ENCODE results near the gene LRRC8C.
A peak's percentile ranks its signal among the peaks of the same experiment; 100 is the strongest.

The LRRC8C gene

DNA sequence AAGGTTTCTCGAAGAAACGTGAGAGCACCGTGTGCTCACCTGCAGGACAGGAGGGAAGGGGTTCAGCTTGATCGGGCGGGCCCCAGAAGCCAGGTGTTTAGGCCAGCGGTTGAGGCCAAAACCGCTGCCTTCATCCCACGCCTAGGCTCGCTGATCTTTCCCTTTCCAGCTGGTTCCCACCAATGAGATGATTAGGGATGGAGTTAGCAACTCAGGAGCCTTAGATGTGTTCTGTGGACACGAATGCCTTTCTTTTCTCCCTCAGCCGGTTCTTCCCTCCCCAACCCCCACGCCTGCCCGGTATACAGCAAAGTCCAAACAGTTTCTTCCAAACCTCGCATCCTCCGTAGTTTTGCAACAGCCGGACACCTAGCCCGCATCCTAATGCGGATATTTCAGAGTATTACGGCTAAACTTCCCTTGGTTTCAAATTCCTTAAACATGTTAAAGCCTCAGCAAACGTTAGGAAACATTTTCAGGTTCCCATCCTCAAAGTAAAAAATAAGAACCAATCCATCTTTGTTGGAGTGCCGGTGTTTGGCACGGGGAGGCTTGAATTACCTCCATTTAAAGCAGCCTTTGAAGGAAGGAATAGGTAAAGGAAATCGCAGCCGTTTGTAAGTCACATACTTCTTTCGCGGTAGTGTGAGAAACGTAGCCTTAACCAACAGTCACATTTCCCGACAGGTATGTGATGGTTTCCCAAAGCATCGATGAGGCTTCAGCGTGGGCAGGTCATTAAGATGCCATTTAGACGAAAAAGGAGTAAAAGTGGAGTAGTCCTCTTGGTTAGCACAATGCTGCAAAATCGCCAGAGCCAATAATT, 1.1 kb downstream of the LRRC8C start:
- DNase-seq (ENCODE audit: low spot score), result peak; percentile 62

GRCh38 chr1:89635825-89636815, 3.2 kb downstream of the LRRC8C start:
- peak; percentile 97 for DNase-seq (ENCODE audit: low spot score)

GRCh38 chr1:89637496-89637895, 4.6 kb downstream of the LRRC8C start:
- no peak for DNase-seq (ENCODE audit: low spot score)

- DNase-seq (ENCODE audit: low spot score), result no peak
Measured at GRCh38 chr1:89640440-89640839, 7.5 kb downstream of the LRRC8C start.

GRCh38 chr1:89641781-89642180, 8.9 kb downstream of the LRRC8C start:
- no peak for DNase-seq (ENCODE audit: low spot score)

DNA sequence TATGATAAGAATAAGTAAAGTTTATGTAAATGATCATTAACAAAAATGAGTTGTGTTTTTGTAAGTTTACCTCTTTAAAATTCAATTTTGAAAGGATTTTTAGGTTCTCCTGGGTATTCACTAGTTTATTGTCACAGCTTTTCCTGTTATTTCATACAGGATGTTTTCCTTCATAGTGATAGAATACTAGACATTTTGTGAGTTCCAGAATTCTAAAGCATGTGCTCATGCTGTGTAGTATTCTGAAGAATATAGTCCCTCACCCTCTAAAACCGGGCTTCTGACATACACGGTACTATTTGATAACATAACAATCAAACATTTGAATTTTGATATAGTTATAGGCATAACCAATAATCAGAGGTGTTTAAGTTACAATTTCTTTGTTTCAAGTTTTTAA, 10.7 kb downstream of the LRRC8C start:
- DNase-seq (ENCODE audit: low spot score), result no peak

DNA sequence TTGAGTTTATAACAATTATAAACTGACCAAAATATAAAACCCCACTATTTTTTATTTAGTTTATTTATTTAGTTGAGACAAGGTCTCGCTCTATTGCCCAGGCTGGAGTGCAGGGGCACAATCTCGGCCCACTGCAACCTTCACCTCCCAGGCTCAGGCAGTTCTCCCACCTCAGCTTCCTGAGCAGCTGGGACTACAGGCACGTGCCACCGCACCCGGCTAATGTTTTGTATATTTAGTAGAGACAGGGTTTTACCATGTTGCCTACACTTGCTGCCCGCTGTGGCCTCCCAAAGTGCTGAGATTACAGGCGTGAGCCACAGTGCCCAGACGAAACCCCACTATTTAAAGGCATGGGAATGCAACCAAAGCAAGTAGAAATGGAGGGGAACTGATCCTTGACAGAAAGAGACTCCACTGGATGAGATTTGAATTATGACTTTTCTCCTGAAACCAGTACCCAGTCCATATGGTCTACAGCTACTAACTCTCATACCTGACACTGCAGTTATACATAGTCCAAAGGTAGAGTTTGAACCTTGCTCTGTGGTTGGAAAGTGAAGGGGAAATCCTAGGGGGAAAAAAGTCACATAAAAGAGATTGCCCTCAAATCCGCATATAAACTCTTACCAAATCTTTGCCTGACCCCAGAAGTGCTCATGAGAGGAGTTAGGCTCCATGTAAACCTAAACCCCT, 11.3 kb downstream of the LRRC8C start:
- no peak for DNase-seq (ENCODE audit: low spot score)

DNA sequence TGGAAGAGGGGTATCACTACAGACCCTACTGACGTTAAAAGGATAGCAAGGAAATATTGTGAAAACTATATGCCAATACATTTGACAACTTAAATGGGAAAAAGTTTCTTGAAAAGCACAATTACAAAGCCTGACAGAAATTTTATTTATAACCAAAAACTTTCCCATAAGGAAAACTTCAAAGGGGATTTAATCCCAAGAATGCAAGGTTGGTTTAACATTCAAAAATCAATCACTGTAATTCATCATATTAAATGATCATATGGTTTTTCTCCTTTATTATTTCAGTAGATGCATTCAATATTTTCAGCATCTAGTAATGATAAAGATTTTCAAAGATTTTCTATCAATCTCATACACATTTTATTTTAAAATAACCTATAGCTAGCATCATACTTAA, 13.3 kb downstream of the LRRC8C start:
- DNase-seq (ENCODE audit: low spot score), result no peak

GRCh38 chr1:89649783-89650182, 16.9 kb downstream of the LRRC8C start:
- DNase-seq (ENCODE audit: low spot score), result no peak

- no peak for DNase-seq (ENCODE audit: low spot score)
Measured at GRCh38 chr1:89652373-89652772, 19.5 kb downstream of the LRRC8C start.

- DNase-seq (ENCODE audit: low spot score), result no peak
Measured at GRCh38 chr1:89657886-89658285, 25.0 kb downstream of the LRRC8C start.

GRCh38 chr1:89659322-89660081, 26.6 kb downstream of the LRRC8C start:
- DNase-seq (ENCODE audit: low spot score), result no peak

DNA sequence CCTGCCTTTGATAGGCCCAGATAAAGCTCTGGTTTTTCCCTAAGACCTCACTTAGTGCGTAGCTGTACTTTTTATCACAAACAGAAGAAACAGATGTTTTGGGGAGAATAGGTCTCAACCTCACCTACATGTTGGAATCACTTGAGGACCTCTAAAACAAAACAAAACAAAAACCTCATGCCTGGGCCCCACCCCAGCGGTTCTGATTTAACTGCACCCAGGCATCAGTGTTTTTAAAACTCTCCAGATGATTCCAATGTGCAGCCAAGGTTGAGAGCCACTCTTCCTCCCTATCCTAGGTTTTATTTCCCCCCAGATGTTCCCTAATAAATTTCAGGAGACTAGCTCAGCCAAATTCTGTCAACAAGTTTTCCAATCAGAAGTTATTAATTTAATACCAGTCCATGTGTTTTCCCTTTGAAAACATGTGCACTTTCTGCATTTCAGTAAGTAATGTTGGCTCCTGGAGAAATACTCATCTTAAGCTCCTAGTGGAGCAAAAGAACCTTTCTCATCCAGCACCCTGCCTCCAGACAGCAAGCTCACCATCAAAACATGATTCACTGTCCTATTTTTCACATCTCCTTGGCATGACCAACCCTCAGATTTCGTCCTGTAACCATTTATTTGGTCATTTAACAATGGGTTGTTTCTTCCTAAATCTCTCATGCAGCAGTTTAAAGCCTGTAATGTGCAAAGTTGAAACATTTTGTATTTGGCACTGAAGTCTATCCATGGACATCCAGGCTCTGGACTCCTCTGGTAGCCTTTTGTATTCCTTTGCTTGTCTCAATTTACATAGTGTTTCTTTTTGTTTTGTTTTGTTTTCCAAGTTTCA, 27.5 kb downstream of the LRRC8C start:
- no peak for DNase-seq (ENCODE audit: low spot score)

GRCh38 chr1:89665941-89666340, 33.0 kb downstream of the LRRC8C start:
- no peak for DNase-seq (ENCODE audit: low spot score)

DNA sequence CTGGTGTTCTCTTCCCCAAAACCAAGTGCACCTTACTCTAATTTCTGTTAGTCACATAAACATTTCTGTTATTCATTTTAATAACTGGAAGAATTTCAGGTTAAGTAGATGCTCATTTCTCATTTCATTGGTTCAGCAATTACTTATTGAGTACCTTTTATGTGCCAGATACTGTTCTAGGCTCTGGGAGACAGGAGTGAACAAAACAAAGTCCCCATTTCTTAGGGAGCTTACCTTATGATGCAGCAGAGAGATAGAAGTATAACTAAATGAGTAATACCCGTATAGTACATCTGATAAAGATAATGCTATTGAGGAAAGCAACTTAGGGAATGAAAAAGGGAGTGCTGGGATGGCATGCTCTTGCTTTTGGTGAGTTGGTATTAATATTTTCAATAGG, 33.7 kb downstream of the LRRC8C start:
- DNase-seq (ENCODE audit: low spot score), result no peak

GRCh38 chr1:89667691-89668090, 34.8 kb downstream of the LRRC8C start:
- no peak for DNase-seq (ENCODE audit: low spot score)

DNA sequence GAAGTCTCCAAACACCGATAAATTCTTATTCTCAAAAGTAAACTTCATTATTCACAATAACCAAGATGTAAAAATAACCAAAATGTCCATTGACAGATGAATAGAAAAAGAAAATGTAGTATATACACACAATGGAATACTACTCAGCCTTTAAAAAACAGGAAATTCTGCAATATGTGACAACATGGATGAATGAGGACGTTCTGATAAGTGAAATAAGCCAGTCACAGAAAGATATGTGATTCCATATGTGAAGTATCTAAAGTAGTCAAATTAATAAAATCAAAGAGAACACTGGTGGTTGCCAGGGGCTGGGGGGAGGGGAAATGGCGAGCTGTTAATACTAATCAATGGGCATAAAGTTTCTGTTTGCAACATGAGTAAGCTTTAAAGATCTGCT, 36.0 kb downstream of the LRRC8C start:
- no peak for DNase-seq (ENCODE audit: low spot score)

DNA sequence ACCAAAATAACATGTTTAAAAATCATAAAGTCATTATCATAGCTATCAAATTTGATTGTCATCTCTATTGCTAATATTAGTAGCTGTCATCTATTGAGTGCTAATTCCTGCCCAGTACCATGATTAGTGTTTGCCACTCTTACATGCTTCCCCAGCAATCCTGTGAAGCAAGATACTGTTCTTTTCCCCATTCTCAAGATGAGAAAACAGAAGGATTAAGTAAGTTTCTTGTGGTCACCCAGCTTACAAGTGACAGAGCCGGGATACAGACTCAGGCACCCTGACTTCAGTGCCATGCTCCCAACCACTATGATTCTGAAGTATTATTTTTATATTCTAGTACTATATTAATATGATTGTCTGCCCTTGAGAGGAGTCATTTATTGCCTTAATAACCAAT, 36.5 kb downstream of the LRRC8C start:
- no peak for DNase-seq (ENCODE audit: low spot score)

- DNase-seq (ENCODE audit: low spot score), result no peak
Measured at GRCh38 chr1:89670163-89670562, 37.2 kb downstream of the LRRC8C start.

- no peak for DNase-seq (ENCODE audit: low spot score)
Measured at GRCh38 chr1:89670711-89671110, 37.8 kb downstream of the LRRC8C start.

Data from RKO (cell line).